Right atrium auricular region (tissue), 2 donors: ENCODE results near the gene ZNF181. TPM values are rescaled to one million over a fixed set of nuclear protein-coding genes. Genes with fewer than 3 reads are reported as not detected.

Source experiments
- DNase-seq: peaks from one replicate; pipeline ENCODE4 v3.0.0-alpha.2; 2019; ENCODE audit warnings: low spot score
- H3K27ac ChIP-seq, 2 donors: fragments of 200-600 bp; sonication (generic); 1 replicate in 1 of 2; 2 replicates in 1 of 2; pipeline ENCODE4 v1.5.1; 2016 to 2019
- H3K27me3 ChIP-seq, 2 donors: fragments of 200-600 bp; sonication (generic); one replicate each; pipeline versions ENCODE4 v1.5.1 to v1.6.0; 2017 to 2019
- H3K36me3 ChIP-seq: fragments of 200-600 bp; sonication (generic); one replicate; pipeline ENCODE4 v1.5.1; 2016
- H3K4me1 ChIP-seq, 2 donors: fragments of 200-600 bp; sonication (generic); one replicate each; pipeline versions ENCODE4 v1.5.1 to v1.6.0; 2017 to 2019
- H3K4me3 ChIP-seq, 2 donors: fragments of 200-600 bp; sonication (generic); 1 replicate in 1 of 2; 2 replicates in 1 of 2; pipeline ENCODE4 v1.5.1; 2017 to 2019; ENCODE audit warnings: mild to moderate bottlenecking in 1 of 2, moderate library complexity in 1 of 2
- H3K9me3 ChIP-seq, 2 donors: fragments of 200-600 bp; sonication (generic); one replicate each; pipeline ENCODE4 v1.5.1; 2019
- CTCF ChIP-seq, 2 donors: fragments of 200-600 bp; sonication (generic); IDR thresholded peaks; one replicate each; pipeline ENCODE4 v1.5.1; 2019; ENCODE audit warnings: antibody characterized with exemption in 2 of 2
- total RNA-seq, 2 donors: library from RNA; depleted of rRNA; stranded (reverse); fragments of >200 nt; gene quantifications; one replicate each; pipeline ENCODE4 v1.1.0, GENCODE V29; 2016

The ZNF181 gene
- total RNA-seq, 2 donors from 2014 or later = 20.1 to 50.1 TPM

GRCh38 chr19:34759218-34759917 is 25.3 kb downstream of the ZNF181 start:
- no peak for TF ChIP-seq CTCF (IDR thresholded peaks at IDR 0.05)
- Histone ChIP-seq H3K27ac (no peak overlapping the region), H3K36me3 (peaks cover 58% of the 10 kb centered on the region), H3K4me1 (no peaks in the 10 kb centered on the region), H3K9me3 (peaks cover 39 to 100% of the 10 kb centered on the region in 2 donors), H3K27me3 (no peaks in the 10 kb centered on the region), H3K4me3 (no peak overlapping the region)
- no peak for DNase-seq

GRCh38 chr19:34766386-34766785 is 32.3 kb downstream of the ZNF181 start:
- Histone ChIP-seq H3K4me1 (peaks cover 0 to under 1% of the 10 kb centered on the region in 2 donors), H3K36me3 (peaks cover 64% of the 10 kb centered on the region), H3K27me3 (no peaks in the 10 kb centered on the region), H3K9me3 (peaks cover 13 to 37% of the 10 kb centered on the region in 2 donors), H3K4me3 (no peak overlapping the region), H3K27ac (no peak overlapping the region)
- no peak for TF ChIP-seq CTCF (IDR thresholded peaks at IDR 0.05)
- no peak for DNase-seq

GRCh38 chr19:34767951-34768350 is 33.9 kb downstream of the ZNF181 start:
- H3K27ac ChIP-seq = no peak overlapping the region
- DNase-seq = no peak
- H3K9me3 ChIP-seq = peaks cover 3 to 21% of the 10 kb centered on the region in 2 donors
- H3K4me1 ChIP-seq = peaks cover 0 to 13% of the 10 kb centered on the region in 2 donors
- TF ChIP-seq CTCF (IDR thresholded peaks at IDR 0.05) = no peak
- no peaks in the 10 kb centered on the region for H3K27me3 ChIP-seq
- no peak overlapping the region for H3K4me3 ChIP-seq
- peaks cover 50% of the 10 kb centered on the region for H3K36me3 ChIP-seq

GRCh38 chr19:34772697-34773554 is 38.9 kb downstream of the ZNF181 start, which contains the start of gene ZNF599:
ZNF599 (minus strand) TSS chr19:34773215; CDS start chr19:34772841, 374 bp downstream.
- Histone ChIP-seq H3K27ac (peak within 1 kb of the TSS; percentile 58 to 85), H3K9me3 (no peaks in the 10 kb centered on the region), H3K4me3 (peak within 1 kb of the TSS; percentile 58 to 93), H3K4me1 (peaks cover 0 to 13% of the 10 kb centered on the region in 2 donors), H3K36me3 (peaks cover 3% of the 10 kb centered on the region), H3K27me3 (no peaks in the 10 kb centered on the region)
- peak; percentile 90 for DNase-seq
- TF ChIP-seq CTCF (IDR thresholded peaks at IDR 0.05) = no peak

GRCh38 chr19:34773555-34773864 is 39.5 kb downstream of the ZNF181 start:
- H3K4me1 ChIP-seq = peaks cover 0 to 13% of the 10 kb centered on the region in 2 donors
- no peaks in the 10 kb centered on the region for H3K27me3 ChIP-seq
- H3K9me3 ChIP-seq = peaks cover 0 to 4% of the 10 kb centered on the region in 2 donors
- TF ChIP-seq CTCF (IDR thresholded peaks at IDR 0.05) = no peak
- H3K4me3 ChIP-seq = peak overlapping the region; percentile 58 to 93
- no peaks in the 10 kb centered on the region for H3K36me3 ChIP-seq
- peak overlapping the region in 1 of 2 donors; percentile 85 for H3K27ac ChIP-seq
- DNase-seq = no peak
